ENCODE measurements around the gene MUC6.

Gene MUC6

GRCh38 chr11:986270-986951, 50.1 kb downstream of the MUC6 start:
- no peak for DNase-seq (ENCODE audit: low read depth)
- H3K4me3 ChIP-seq (ENCODE audit: low read depth, low read length), result no peak overlapping the region
- TF ChIP-seq CTCF (IDR thresholded peaks at IDR 0.05; ENCODE audit: low read depth, low read length, missing control alignments), result no peak

GRCh38 chr11:985848-986247, 50.7 kb downstream of the MUC6 start:
- DNase-seq (ENCODE audit: low read depth), result no peak
- TF ChIP-seq CTCF (IDR thresholded peaks at IDR 0.05; ENCODE audit: low read depth, low read length, missing control alignments), result no peak
- H3K4me3 ChIP-seq (ENCODE audit: low read depth, low read length), result no peak overlapping the region

- DNase-seq (ENCODE audit: low read depth), result no peak
- no peak for TF ChIP-seq CTCF (IDR thresholded peaks at IDR 0.05; ENCODE audit: low read depth, low read length, missing control alignments)
Measured at GRCh38 chr11:985406-985805, 51.1 kb downstream of the MUC6 start.

GRCh38 chr11:984546-984945, 52.0 kb downstream of the MUC6 start:
- DNase-seq (ENCODE audit: low read depth), result no peak
- TF ChIP-seq CTCF (IDR thresholded peaks at IDR 0.05; ENCODE audit: low read depth, low read length, missing control alignments), result no peak

More at GRCh38 chr11:985406-985805, 51.1 kb downstream of the MUC6 start:
- H3K4me3 ChIP-seq (ENCODE audit: low read depth, low read length), result no peak overlapping the region

GRCh38 chr11:981764-982163, 54.8 kb downstream of the MUC6 start:
- DNase-seq (ENCODE audit: low read depth), result no peak
- TF ChIP-seq CTCF (IDR thresholded peaks at IDR 0.05; ENCODE audit: low read depth, low read length, missing control alignments), result no peak
- H3K4me3 ChIP-seq (ENCODE audit: low read depth, low read length), result no peak overlapping the region

More at GRCh38 chr11:984546-984945, 52.0 kb downstream of the MUC6 start:
- H3K4me3 ChIP-seq (ENCODE audit: low read depth, low read length), result no peak overlapping the region

- DNase-seq (ENCODE audit: low read depth), result no peak
- TF ChIP-seq CTCF (IDR thresholded peaks at IDR 0.05; ENCODE audit: low read depth, low read length, missing control alignments), result no peak
- no peak overlapping the region for H3K4me3 ChIP-seq (ENCODE audit: low read depth, low read length)
Measured at GRCh38 chr11:980438-981357, 55.8 kb downstream of the MUC6 start.

Data from GM12864 (cell line).